HG02588 (cell line): ENCODE data around the gene HERPUD2.

Experiments used
- ATAC-seq: cut with Tn5 transposase; IDR thresholded peaks from one replicate; pipeline ENCODE4 v1.9.1; 2021; ENCODE audit warnings: mild to moderate bottlenecking, moderate library complexity; ENCODE audit not compliant: unreplicated experiment

Gene HERPUD2, protein sequence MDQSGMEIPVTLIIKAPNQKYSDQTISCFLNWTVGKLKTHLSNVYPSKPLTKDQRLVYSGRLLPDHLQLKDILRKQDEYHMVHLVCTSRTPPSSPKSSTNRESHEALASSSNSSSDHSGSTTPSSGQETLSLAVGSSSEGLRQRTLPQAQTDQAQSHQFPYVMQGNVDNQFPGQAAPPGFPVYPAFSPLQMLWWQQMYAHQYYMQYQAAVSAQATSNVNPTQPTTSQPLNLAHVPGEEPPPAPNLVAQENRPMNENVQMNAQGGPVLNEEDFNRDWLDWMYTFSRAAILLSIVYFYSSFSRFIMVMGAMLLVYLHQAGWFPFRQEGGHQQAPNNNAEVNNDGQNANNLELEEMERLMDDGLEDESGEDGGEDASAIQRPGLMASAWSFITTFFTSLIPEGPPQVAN

DNA sequence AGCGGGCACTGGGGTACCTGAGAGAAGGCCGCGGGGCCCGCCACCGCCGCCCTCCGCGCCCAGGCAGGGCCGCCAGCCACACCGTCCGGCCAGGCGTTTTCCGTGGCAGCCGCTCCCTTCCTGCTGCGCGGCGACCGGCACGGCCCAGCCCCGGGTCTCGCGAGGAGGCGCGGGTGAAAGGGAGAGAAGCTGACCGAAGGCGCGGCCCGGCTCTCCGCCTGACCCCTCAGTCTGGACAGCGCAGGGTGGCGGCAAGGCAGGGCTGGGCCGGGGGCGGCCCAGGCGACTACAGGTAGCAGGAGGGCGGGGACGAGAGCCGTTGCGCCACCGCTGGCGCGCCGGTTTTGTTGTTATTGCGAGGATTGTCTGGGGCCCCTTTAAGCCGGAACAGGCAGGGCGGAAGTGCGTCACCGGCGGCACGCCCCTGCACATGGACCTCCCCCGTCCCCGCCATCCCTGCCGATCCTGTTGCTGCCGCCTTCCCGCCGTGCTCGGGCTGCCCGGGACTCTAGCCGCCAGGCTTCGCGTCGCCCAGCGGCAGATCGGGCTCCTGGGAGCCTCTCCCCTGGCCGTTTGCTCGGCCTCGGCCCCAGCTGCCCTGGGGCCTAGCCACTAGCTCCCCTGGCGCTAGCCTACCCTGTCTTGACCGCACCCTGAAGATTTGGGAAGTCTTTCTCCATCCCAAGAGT is at the start of gene HERPUD2:
Gene HERPUD2, minus strand, starts transcription at position 352 of the 689 bp plus-strand sequence. CDS start 805 bp downstream, outside the sequence.
- peak; percentile 94 for ATAC-seq

DNA sequence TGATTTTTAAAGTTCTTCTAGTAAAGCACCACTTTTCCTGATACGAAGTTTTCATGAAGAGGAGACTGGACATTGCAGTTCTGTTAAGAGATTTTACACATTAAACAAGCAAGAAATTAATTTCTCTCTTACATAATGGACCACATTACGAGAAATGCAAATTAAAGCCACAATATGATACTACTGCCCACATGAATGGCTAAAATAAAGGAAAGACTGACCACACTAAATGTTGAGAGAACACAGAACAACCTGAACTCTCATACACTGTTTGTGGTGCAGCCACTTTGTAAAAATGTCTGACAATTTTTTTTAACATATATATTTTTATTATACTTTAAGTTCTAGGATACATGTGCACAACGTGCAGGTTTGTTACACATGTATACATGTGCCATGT is 44.0 kb upstream of the HERPUD2 start:
- no peak for ATAC-seq

DNA sequence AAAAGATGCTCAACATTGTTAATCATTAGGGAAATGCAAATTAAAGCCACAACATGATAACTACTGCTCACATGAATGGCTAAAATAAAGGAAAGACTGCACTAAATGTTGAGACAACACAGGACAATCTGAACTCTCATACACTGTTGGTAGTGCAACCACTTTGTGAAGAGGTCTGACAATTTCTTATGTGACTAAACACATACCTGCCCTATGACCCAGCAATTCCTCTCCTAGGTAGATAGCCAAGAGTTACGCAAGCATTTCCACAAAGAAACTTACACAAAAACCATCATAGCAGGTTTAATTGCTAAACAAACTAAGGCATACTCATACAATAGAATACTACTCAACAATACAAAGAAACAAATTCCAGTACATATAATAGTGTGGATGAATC is 41.8 kb upstream of the HERPUD2 start:
- ATAC-seq, result no peak

DNA sequence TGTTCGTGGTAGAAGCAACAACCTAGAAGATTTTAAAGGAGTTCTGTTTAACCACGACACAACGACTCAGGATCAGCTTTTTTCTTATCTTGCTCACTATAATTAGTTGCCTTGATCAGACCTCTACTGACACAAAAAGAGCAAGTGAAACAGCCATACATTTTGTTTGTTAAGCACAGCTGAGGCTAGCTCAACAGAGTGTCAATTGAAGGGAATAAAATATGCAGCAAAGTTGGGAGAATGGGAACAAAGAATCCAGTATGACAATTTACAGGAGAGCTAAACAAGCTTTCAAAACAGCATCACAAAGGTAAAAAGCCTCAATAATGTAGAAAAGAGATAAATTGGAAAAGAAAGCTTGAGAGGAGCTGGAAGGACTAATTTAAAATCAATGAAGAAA is 40.5 kb upstream of the HERPUD2 start:
- no peak for ATAC-seq

DNA sequence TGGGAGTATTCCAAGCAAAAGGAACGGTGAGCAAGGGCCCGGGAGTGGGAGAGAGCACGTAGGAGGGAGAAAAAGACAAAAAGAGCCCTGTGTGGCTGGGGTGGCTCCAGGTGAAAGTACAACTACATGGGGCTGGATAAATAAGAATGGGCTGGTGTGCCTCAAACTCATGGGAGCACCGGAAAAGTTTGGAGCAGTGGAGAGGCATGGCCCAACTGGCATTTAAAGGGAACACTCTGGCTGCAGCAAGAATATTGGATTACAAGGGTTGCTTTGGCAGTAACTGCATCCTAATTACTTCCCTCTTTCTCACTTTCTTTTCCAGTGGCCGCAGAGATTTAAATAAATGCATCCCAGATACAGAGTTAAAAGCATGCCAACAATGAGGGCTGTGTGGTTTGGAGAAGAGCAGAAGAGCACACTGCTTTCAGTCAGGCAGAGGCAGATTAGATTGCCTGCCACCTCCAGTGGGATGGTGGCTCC is 39.1 kb upstream of the HERPUD2 start:
- ATAC-seq, result no peak

DNA sequence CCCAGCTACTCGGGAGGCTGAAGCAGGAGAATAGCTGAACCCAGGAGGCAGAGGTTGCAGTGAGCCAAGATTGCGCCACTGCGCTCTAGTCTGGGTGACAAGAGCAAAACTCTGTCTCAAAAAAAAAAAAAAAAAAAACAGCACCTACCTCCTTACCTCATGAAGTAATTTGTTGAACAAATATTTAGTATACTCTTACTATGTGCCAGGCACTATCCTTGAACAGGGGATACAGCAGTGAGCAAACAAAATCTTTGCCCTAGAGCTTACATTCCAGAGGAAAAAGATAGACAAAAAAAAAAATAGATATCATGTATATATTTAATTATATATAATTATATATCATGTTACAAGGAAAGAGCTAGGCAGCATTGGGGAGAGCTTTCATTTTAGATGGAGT is 36.4 kb upstream of the HERPUD2 start:
- ATAC-seq, result no peak

DNA sequence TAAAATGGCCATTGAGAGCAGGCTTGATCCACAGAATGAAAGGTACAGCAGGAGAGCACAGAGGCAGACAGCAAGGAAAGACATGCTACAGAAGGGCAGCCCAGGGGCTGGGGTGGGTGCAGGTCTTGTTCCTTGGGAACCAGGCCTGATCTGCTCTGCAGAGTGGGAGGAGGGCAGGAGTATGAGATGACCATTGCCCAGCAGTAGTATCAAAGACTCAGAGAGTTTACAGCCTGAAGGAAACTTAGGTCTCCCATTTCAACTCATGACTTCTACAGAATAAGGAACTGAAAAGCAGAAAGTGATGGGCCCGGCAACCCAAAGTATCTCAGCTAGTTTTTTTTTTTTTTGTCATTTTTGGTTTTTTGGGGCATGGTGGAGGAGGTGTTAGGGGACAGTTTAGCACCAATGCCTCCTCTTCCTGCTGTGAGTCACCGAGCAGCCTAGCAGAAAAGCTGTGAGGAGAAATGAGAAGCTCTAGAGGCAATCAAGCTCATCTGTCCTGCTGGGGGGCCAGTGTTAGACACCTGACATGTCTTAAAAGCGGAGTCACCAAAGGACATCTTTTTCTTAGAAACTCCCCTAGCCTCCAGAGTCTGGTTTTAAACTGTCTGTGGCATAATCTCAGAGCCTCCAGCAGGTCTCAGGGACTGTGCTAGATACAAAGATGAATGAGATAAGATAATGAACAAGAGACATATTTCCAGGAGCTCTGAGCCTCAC is 34.3 kb upstream of the HERPUD2 start:
- peak; percentile 49 for ATAC-seq

DNA sequence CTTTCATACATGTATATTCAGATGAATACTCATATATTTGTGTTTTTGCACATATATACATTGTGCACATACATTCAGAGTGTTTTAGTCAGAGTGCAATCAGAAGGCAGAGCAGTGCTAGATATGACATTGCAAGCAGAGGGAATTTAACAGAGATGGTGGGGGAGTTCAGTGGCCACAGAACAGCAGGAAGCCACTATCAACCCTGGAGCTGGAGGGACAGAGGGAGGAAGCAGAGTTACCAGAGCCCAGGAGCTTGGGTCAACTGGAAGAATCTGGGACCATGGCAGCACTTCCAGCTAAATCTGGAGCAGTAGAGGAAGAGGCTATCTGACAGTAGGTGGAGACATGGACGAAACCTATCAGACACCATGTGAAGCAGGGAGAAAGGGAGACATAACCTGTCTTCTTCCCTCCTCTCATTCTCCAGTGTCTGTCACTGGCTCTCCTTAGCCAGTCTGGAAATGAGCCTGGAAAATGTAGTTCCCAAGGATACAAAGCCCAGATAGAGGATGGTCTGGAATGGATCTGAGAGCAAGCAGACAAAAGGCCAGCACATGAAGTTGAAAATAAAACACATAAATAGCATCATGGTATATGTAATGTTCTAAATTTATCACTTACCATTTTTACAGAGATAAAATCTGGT is 33.6 kb upstream of the HERPUD2 start:
- no peak for ATAC-seq

DNA sequence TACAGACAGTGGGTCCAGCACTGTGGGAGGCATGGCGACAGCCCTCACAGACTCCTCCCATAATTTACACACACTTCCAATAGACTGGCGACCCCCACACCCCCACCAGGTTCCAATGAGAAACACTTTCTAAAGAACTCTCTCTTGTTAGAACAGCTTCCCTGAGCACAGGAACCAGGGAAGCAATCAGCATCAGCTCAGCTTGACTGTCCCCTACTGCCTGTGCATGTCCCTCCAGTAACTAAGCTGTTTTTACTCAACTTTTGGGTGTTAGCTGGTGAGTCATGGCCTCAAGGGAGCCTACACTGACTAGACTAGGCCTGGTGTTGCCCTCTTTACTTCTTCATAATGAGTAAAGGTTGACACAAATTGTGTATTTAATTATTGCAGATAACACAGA is 32.6 kb upstream of the HERPUD2 start:
- ATAC-seq, result peak; percentile 13

DNA sequence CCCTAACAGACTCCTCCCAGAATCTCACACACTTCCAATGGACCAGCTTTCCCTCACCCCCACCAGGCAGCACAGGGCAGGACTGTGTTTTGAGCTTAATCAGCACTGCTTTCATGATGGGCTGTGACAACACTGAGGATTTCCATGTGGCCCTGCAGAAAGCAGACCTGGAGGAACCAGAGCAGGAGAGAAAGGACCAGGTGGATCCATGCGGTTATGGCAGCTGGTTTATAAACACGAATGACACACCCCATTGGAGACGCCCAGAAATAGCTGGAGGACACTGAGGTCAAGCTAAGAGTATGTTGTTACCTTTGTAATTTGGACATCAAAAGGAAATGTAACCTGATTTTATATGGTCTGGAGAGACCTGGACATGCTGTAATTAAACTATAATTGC is 31.7 kb upstream of the HERPUD2 start:
- no peak for ATAC-seq

DNA sequence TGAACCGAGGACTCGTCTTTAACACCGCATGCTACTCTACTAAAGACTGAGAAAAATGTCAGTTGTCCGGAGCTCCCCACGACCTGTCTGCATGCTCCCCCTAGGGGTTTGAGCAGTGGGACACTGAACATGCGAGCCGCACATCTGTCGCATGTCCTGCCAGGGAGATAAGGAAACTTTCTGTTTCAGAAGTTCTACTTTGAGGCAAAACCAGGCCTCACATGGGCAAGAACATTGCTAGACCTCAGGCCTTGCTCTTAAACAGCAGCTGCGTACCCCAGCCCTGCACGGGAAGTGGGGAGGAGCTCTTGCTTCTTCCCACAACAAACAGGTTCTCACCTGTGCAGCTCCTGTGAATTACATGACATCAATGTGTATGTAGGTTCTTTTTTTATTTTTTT is 30.3 kb upstream of the HERPUD2 start:
- peak; percentile 43 for ATAC-seq

DNA sequence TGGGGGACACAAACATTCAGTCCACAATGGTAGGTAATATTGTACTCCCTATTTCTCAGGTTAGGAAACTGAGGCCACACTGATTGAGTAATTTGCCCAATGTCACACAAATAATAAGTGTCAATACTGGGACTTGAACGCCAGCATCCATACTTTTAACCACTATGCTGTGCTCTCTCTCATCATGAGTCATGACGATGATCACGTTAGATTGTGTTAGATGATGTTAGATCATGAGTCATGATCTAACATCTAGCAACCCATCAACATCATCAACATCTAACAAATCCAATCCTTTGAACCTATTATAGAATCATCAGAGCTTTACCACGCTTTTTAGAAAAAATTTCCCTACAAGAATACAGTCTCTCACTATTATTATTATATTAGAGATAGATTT is 28.1 kb upstream of the HERPUD2 start:
- no peak for ATAC-seq

DNA sequence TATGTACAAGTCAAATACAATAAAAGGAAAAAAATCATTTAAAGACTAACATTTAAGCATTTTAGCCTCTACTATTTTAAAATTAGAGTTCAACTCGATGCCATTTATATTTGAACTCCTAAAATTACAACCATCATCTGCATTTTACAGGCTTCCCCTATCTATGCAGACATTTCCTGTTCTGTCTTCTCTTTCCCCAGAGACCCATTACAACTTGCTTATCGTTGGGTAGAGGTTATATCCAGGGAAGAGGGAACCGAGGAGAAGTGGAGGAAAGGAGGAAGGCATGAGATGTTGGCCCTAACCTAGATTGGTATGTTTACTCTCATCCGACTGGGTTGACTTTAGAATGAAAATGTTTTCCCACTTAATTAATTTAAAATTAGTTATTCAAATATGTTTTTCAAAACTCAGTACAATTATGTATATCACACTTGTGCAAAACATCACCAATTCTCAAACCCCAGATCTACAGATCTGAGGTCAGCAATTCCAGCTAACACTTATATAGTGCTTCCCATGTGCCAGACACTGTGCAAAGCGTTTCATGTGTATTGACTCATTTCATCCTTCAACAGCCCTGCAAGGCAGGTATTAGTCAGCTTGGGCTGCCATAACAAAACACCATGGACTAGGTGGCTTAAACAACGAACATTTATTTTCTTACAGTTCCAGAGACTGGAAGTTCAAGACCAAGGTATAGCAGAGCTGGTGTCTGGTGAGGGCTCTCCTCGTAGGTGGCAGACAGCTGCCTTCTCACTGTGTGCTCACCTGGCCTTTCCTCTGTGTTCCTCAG is 27.3 kb upstream of the HERPUD2 start:
- ATAC-seq, result no peak

DNA sequence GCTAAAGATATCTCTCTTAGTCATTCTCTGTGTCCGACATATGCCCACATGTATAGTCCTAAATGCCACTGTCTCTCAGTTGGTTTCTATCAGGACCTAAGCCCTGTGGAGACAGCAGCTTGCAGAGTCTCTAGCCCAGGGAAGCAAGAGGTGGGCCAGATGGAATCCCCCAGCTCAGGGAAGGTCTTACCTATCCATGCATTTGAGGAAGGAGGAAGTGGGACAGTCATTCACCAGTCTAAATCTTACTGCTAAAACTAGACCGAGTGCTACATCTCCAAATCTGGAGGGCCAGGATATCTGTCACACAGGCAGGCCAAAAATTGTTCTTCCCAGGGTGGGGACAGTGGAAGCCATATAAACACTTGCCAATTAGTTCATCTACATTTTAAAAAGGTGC is 26.4 kb upstream of the HERPUD2 start:
- no peak for ATAC-seq

DNA sequence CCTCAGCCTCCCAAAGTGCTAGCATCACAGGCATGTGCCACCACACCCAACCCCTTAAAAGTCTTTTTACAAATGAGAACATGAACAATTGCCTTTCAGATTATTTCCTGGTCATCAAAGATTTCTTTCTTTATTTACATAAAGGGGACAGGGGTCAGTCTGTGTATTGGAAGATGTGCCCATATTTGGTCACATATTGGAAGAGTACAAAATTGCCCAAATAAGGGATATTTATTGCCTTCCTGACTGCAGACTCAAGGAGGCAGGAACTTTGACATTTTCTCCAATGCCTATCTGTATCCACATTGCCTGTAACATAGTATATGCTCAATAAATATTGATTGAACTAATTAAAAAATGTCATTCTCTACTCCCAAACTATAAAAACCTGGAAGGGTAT is 25.9 kb upstream of the HERPUD2 start:
- no peak for ATAC-seq

DNA sequence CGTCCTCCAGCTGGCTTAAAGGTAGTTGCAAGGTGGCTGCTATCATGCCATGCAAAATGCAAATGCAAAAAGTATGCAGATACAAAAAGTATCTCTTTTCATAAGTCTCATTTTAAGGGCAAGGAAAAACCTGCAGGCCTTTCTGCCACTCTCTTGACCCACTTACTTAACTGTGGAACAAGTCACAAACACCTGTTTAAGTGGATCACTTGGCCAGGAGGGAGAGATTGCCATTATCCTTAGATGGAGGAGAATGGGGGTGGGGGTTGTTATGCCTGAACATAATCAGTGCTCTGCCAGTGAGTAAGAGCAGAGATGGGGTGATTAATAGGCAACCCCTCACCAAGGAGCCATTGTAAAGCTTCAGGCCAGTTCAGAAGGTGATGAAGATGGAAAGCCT is 25.1 kb upstream of the HERPUD2 start:
- ATAC-seq, result no peak

DNA sequence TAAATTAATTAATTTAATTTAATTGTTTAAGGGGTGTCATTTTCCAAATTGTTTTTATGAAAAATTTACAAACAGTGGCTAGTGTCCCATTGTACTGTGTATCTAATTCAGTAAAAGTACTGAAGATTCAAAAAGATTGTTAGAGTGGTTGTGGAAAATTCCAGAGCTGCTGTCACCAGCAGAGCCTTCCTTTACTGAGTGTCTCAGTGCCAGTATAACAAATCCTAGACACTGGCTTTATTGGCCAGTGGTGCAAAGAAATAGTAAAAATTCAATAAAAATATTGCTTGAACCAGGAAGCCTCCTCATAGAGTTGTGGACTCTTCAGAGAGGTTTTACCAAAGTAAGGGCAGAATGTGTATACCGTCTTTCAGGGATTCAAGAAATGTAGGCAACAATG is 23.1 kb upstream of the HERPUD2 start:
- no peak for ATAC-seq

DNA sequence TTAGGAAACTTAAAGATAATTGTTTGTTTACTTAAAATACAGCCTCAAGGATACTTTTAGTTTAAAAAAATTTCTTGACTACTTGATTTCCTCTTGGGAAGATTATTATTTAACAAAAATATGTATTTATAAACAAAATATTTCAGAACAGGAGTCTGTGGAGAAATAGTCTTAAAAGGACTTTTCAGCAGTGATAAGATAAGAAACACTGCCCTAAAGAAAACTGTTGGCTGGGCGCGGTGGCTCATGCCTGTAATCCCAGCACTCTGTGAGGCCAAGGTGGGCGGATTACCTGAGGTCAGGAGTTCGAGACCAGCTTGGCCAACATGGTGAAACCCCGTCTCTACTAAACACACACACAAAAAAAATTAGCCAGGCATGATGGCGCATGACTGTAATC is 22.6 kb upstream of the HERPUD2 start:
- no peak for ATAC-seq

DNA sequence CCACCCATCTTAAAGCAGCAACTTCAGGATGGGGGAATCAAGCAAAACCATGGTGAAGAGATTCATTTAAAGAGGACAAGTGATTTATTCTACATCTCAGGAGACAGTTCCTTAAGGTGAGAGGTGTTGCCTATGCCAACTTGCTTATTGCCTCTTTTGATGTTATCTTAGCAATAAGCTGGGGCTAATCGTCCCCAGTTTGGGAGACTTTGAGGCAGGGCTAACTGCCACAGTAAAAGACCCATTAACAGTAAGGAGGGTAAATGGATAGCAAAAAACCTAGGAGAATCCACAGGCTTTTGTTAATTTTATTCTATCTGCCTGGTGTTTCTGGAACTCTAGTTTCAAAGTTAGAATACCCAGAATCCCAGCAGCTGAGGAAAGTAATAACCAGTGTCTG is 22.1 kb upstream of the HERPUD2 start:
- no peak for ATAC-seq

DNA sequence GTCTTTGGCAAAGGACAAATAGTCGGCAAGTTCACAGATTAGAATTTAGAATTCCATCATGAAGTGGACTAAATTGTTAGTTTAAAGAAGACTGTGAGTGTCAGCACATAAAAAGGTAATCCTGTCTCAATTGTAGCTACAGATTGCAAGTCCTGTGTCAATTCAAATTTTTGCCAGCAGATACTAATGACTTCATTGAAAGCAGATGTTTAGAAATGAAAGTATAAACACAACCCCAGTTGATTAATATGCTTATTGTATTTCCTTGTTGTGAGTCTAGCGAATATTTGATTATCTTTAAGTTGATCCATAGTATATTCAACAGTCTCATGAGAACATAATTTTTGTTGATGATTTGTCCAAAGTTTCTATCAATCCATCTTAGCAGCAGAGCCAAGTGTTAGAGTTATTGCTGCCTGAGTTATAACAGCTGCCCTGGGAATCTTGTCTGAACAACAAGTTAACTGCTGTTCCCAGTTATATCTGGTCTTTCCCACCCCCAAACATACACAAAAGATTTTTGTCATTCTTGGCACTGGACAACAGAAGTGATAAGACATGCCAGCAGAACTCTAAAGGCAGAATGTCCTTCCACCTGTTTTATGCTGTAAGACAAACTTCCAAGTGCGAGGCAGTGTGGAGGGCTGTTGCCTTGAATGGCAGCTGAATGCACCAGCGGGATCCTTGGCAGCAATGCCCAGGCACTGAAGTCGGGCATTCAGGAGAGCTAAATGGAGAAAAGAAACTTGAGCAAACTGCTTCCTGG is 21.3 kb upstream of the HERPUD2 start:
- no peak for ATAC-seq
